Measurements from ENCODE around the gene FKBP5. TPM values are rescaled to one million over a fixed set of nuclear protein-coding genes. Genes with fewer than 3 reads are reported as not detected.

Gene FKBP5
- total and polyA plus RNA-seq, 3 donors from 2014 or later = 86.8 to 185 (median 156) TPM

GRCh38 chr6:35635601-35636597 is 52.8 kb downstream of the FKBP5 start:
- Histone ChIP-seq H3K27me3 (no peaks in the 10 kb centered on the region), H3K9me3 (no peaks in the 10 kb centered on the region), H3K4me3 (no peak overlapping the region), H3K4me1 (peaks cover 9% of the 10 kb centered on the region), H3K36me3 (ENCODE audit: low read depth, missing control alignments) (no peaks in the 10 kb centered on the region), H3K27ac (peak overlapping the region in 1 of 2 donors; percentile 54)
- 69 to 77% methylated on average over 4 of the region's 4 CpGs for WGBS, 2 donors
- TF ChIP-seq POLR2A (IDR thresholded peaks at IDR 0.05) = no peak
- TF ChIP-seq, protein P1, sequence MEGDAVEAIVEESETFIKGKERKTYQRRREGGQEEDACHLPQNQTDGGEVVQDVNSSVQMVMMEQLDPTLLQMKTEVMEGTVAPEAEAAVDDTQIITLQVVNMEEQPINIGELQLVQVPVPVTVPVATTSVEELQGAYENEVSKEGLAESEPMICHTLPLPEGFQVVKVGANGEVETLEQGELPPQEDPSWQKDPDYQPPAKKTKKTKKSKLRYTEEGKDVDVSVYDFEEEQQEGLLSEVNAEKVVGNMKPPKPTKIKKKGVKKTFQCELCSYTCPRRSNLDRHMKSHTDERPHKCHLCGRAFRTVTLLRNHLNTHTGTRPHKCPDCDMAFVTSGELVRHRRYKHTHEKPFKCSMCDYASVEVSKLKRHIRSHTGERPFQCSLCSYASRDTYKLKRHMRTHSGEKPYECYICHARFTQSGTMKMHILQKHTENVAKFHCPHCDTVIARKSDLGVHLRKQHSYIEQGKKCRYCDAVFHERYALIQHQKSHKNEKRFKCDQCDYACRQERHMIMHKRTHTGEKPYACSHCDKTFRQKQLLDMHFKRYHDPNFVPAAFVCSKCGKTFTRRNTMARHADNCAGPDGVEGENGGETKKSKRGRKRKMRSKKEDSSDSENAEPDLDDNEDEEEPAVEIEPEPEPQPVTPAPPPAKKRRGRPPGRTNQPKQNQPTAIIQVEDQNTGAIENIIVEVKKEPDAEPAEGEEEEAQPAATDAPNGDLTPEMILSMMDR (IDR thresholded peaks at IDR 0.05) = no peak
- intact Hi-C loops (cut with DNase I; ENCODE audit: low total_unique reads) = no loop called here
- DNase-seq = no peak

DNA sequence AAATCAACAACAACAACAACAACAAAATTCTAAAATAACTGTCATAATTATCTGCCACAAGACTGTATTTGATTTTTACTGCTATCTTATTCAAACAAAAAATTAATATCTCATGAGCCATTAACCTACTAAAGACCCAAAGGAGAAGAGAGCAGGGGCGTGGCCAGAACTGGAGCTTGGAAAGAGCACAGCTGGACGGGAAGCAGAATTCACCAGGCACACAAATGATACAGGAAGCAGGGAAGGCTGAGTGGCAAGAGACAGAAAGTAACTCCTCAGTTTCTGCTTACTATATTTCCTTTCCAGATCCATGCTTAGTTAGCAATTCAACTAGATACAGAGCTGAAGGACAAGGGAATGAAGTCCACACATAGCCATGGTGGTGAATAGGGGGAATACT is 54.4 kb downstream of the FKBP5 start:
- Histone ChIP-seq H3K9me3 (no peaks in the 10 kb centered on the region), H3K36me3 (ENCODE audit: low read depth, missing control alignments) (no peaks in the 10 kb centered on the region), H3K27me3 (no peaks in the 10 kb centered on the region), H3K27ac (peak overlapping the region; percentile 11 to 52), H3K4me3 (no peak overlapping the region), H3K4me1 (peaks cover 9% of the 10 kb centered on the region)
- no peak for DNase-seq
- intact Hi-C loops (cut with DNase I; ENCODE audit: low total_unique reads) = no loop called here
- 35 to 38% methylated on average over 2 of the region's 2 CpGs for WGBS, 2 donors
- TF ChIP-seq, protein P1 (IDR thresholded peaks at IDR 0.05) = no peak
- TF ChIP-seq POLR2A (IDR thresholded peaks at IDR 0.05) = no peak

DNA sequence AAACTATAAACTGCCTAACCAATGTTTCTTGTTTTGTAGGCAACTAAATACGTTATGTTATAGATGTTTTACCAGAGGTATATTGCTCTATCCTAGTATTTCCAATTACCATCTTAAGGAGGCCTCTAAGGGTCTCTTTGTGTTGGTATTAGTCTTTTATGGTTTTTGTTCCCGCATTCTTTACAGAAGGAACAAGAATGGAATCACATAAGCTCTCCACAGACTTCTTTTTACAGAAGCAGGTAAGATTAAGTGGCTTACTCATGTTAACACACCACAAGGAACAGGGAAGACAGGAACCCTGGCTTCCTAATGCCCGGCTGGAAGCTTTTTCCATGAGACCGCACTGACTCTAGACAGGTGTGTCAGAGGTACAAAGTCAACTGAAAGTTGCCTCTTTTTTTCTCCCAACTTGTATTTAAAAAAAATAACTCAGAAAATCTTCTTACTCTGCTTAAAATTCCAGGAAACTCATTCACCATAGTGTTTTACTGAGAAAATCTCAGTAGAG is 55.1 kb downstream of the FKBP5 start:
- WGBS, 2 donors = 80 to 93% methylated on average over 4 of the region's 4 CpGs
- no peaks in the 10 kb centered on the region for H3K27me3 ChIP-seq
- no peak overlapping the region for H3K4me3 ChIP-seq
- intact Hi-C loops (cut with DNase I; ENCODE audit: low total_unique reads) = no loop called here
- H3K27ac ChIP-seq = peak overlapping the region; percentile 11 to 52
- no peak for DNase-seq
- peaks cover 9% of the 10 kb centered on the region for H3K4me1 ChIP-seq
- H3K36me3 ChIP-seq (ENCODE audit: low read depth, missing control alignments) = no peaks in the 10 kb centered on the region
- H3K9me3 ChIP-seq = no peaks in the 10 kb centered on the region
- TF ChIP-seq POLR2A (IDR thresholded peaks at IDR 0.05) = no peak
- TF ChIP-seq, protein P1 (IDR thresholded peaks at IDR 0.05) = no peak

DNA sequence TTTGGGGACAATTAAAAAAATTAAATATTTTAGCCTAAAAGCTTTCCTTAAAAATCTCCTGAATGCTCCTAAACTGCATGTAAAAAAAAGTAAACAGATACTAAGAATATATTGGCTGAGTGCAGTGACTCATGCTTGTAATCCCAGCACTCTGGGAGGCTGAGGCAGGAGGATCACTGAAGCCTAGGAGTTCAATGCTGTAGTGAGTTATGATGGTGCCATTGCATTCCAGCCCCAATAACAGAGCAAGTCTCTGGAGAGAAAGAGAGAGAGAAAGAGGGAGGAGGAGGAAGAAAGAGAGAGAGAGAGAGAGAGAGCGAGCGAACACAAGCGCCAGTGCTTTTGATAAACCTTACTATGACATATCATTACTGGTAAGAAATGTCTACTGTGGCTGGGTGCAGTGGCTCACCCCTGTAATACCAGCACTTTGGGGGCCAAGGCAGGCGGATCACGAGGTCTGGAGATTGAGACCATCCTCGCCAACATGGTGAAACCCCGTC is 58.8 kb downstream of the FKBP5 start:
- Histone ChIP-seq H3K36me3 (ENCODE audit: low read depth, missing control alignments) (no peaks in the 10 kb centered on the region), H3K4me1 (peaks cover 8% of the 10 kb centered on the region), H3K27me3 (no peaks in the 10 kb centered on the region), H3K27ac (peak overlapping the region in 1 of 2 donors; percentile 22), H3K9me3 (no peaks in the 10 kb centered on the region), H3K4me3 (no peak overlapping the region)
- DNase-seq = no peak
- TF ChIP-seq, protein P1 (IDR thresholded peaks at IDR 0.05) = no peak
- no peak for TF ChIP-seq POLR2A (IDR thresholded peaks at IDR 0.05)
- intact Hi-C loops (cut with DNase I; ENCODE audit: low total_unique reads) = no loop called here
- WGBS, 2 donors = 94 to 96% methylated on average over 5 to 7 of the region's 7 CpGs

Measured in testis (tissue), 3 donors.